GM21515 (cell line): Measurements from ENCODE around the gene TMEM72.
A peak's percentile ranks its signal among the peaks of the same experiment; 100 is the strongest.

Source experiments
- ATAC-seq: cut with Tn5 transposase; IDR thresholded peaks from one replicate; pipeline ENCODE4 v1.9.1; 2021; ENCODE audit not compliant: unreplicated experiment

The TMEM72 gene

GRCh38 chr10:44933451-44934321, 22.5 kb downstream of the TMEM72 start:
- ATAC-seq, result no peak

- no peak for ATAC-seq
These were observed 23.5 kb downstream of the TMEM72 start for GRCh38 chr10:44934416-44935200.

- no peak for ATAC-seq
These were observed 24.2 kb downstream of the TMEM72 start for GRCh38 chr10:44935201-44935965.

GRCh38 chr10:44935966-44936295, 24.8 kb downstream of the TMEM72 start:
- no peak for ATAC-seq

GRCh38 chr10:44936314-44936975, 25.3 kb downstream of the TMEM72 start:
- ATAC-seq, result no peak

- ATAC-seq, result no peak
These were observed 26.3 kb downstream of the TMEM72 start for GRCh38 chr10:44937196-44938005.

- ATAC-seq, result no peak
These were observed 27.8 kb downstream of the TMEM72 start for GRCh38 chr10:44938956-44939355.

GRCh38 chr10:44939691-44940401, 28.7 kb downstream of the TMEM72 start:
- no peak for ATAC-seq

- ATAC-seq, result no peak
These were observed 33.2 kb downstream of the TMEM72 start for GRCh38 chr10:44944354-44944753.

- ATAC-seq, result no peak
These were observed 35.1 kb downstream of the TMEM72 start for GRCh38 chr10:44946205-44946604.

- ATAC-seq, result peak; percentile 60
These were observed 36.4 kb downstream of the TMEM72 start for GRCh38 chr10:44947371-44948152.

GRCh38 chr10:44948642-44949041, 37.5 kb downstream of the TMEM72 start:
- no peak for ATAC-seq

- ATAC-seq, result no peak
These were observed 38.1 kb downstream of the TMEM72 start for GRCh38 chr10:44949127-44949802.

- no peak for ATAC-seq
These were observed 38.8 kb downstream of the TMEM72 start for GRCh38 chr10:44949915-44950314.

GRCh38 chr10:44950326-44951225, 39.4 kb downstream of the TMEM72 start:
- no peak for ATAC-seq

GRCh38 chr10:44951576-44952226, 40.6 kb downstream of the TMEM72 start:
- no peak for ATAC-seq

- no peak for ATAC-seq
These were observed 41.7 kb downstream of the TMEM72 start for GRCh38 chr10:44952779-44953231.
